Activated T-cell treated with anti-CD3 and anti-CD28 coated beads, Interleukin-2, amount 50 U/mL, for 24 hours (primary cell): Measurements from ENCODE around the gene USH1G.
"Not testable (repeated sequence)": the region's sequence is repeated elsewhere in the genome, so short reads cannot be mapped to it uniquely, and the experiment has no call there.

Source experiments
- DNase-seq: peaks from one replicate; pipeline ENCODE4 v3.0.0-alpha.2; 2020
- H3K27ac Mint-ChIP-seq: 2 replicates; pipeline ENCODE4 v1.8.0; 2020; ENCODE audit warnings: mild to moderate bottlenecking, mixed read lengths
- H3K27me3 Mint-ChIP-seq: 2 replicates; pipeline ENCODE4 v1.8.0; 2020; ENCODE audit warnings: mixed read lengths
- H3K36me3 Mint-ChIP-seq: 2 replicates; pipeline ENCODE4 v1.8.0; 2020; ENCODE audit warnings: low read depth, mixed read lengths
- H3K4me1 Mint-ChIP-seq: 2 replicates; pipeline ENCODE4 v1.8.0; 2020; ENCODE audit warnings: low read depth, mixed read lengths
- H3K4me3 Mint-ChIP-seq: 2 replicates; pipeline ENCODE4 v1.8.0; 2020; ENCODE audit warnings: mild to moderate bottlenecking, moderate library complexity, mixed read lengths
- H3K9me3 Mint-ChIP-seq: 2 replicates; pipeline ENCODE4 v1.8.0; 2020; ENCODE audit warnings: mixed read lengths

The USH1G gene

DNA sequence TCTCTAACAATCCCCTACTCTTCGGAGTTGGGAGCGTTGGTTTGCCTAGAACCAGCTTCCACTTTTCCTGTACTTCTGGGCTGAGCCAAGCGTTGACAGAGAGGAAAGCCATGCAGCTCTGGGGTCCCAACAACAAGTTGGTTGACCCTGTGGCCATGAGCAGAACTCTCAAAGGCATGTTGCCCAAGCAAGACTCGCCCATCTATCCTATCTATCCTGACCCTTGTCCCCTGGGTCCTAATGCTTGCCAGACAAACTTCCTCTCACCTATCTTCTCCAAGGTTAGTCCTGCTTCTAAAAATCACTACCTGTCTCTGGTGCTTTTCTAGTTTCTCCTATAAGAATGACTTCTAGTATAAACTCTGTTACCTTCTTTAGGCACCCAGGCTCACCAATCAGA is 14.0 kb downstream of the USH1G start:
- not testable (repeated sequence) for H3K27me3 Mint-ChIP-seq, H3K4me1 Mint-ChIP-seq, H3K9me3 Mint-ChIP-seq, H3K36me3 Mint-ChIP-seq, DNase-seq, H3K27ac Mint-ChIP-seq, H3K4me3 Mint-ChIP-seq

- H3K9me3 Mint-ChIP-seq = no peaks in the 10 kb centered on the region
- peaks cover 20% of the 10 kb centered on the region for H3K27me3 Mint-ChIP-seq
- no peak for DNase-seq
- peaks cover 5% of the 10 kb centered on the region for H3K4me1 Mint-ChIP-seq
- no peaks in the 10 kb centered on the region for H3K36me3 Mint-ChIP-seq
- H3K4me3 Mint-ChIP-seq = no peak overlapping the region
- no peak overlapping the region for H3K27ac Mint-ChIP-seq
Observed at GRCh38 chr17:74907012-74907411, 16.0 kb downstream of the USH1G start.

GRCh38 chr17:74906214-74906793 is 16.8 kb downstream of the USH1G start:
- DNase-seq, H3K27ac Mint-ChIP-seq, H3K36me3 Mint-ChIP-seq, H3K9me3 Mint-ChIP-seq, H3K4me1 Mint-ChIP-seq, H3K4me3 Mint-ChIP-seq: not testable (repeated sequence)
- peaks cover 24% of the 10 kb centered on the region for H3K27me3 Mint-ChIP-seq

DNA sequence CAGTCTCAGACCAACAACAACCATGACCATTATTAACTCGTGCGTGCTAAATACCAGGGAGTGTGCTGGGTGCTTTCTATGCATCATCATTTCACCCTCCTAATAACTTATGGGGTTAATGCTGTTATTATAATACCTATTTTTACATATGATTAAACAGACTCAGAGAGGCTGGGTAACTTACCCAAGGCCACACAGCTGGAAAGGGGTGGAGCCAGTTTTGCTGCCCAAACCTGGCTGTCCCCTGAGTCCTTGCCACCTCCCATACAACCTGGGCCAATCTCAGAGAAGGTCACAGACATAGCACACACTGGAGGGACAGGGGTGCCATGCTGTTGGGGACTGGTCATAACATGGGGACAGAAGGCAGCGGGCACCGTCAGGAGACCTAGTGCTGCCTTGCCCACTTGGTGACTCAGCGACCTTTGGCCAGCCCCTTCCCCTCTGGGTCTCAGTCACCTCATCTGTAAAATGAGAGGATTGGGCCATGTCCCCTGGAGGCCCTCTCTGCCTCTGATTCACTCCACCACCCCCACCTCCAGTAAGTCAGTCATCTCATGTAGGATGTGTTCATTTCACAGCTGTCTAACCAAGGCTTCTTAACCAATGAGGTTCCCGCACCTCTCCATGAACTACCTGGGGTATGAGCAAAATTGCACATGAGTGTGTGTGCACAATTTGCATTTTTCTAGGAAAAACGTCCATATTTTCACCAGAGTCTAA is 18.2 kb downstream of the USH1G start:
- H3K36me3 Mint-ChIP-seq = no peaks in the 10 kb centered on the region
- H3K27me3 Mint-ChIP-seq = peaks cover 24% of the 10 kb centered on the region
- H3K4me3 Mint-ChIP-seq = no peak overlapping the region
- no peak overlapping the region for H3K27ac Mint-ChIP-seq
- DNase-seq = no peak
- peaks cover 5% of the 10 kb centered on the region for H3K4me1 Mint-ChIP-seq
- no peaks in the 10 kb centered on the region for H3K9me3 Mint-ChIP-seq

- no peaks in the 10 kb centered on the region for H3K9me3 Mint-ChIP-seq
- peaks cover 24% of the 10 kb centered on the region for H3K27me3 Mint-ChIP-seq
- H3K4me1 Mint-ChIP-seq = peaks cover 5% of the 10 kb centered on the region
- DNase-seq = no peak
- H3K27ac Mint-ChIP-seq = no peak overlapping the region
- H3K36me3 Mint-ChIP-seq = no peaks in the 10 kb centered on the region
- H3K4me3 Mint-ChIP-seq = no peak overlapping the region
Observed at GRCh38 chr17:74903671-74904070, 19.4 kb downstream of the USH1G start.

DNA sequence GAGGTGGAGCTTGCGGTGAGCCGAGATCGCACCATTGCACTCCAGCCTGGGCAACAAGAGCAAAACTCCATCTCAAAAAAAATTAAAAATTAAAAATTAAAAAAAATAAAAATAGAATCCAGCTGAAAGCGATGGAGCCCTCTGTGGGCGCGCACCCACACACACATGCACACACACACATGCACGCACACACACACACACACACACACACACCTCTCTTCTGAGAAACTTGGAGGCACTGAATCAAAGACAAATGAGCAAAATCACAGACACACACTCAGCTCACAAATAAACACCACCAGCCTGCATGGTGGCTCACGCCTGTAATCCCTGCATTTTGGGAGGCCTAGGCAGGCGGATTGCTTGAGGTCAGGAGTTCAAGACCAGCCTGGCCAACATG is 20.0 kb downstream of the USH1G start:
- Mint-ChIP-seq H3K4me3 (no peak overlapping the region), H3K27me3 (peaks cover 24% of the 10 kb centered on the region), H3K36me3 (no peaks in the 10 kb centered on the region), H3K9me3 (no peaks in the 10 kb centered on the region), H3K27ac (no peak overlapping the region), H3K4me1 (peaks cover 5% of the 10 kb centered on the region)
- no peak for DNase-seq

GRCh38 chr17:74901353-74902135 is 21.5 kb downstream of the USH1G start:
- Mint-ChIP-seq H3K4me1 (peaks cover 5% of the 10 kb centered on the region), H3K27ac (no peak overlapping the region), H3K9me3 (no peaks in the 10 kb centered on the region), H3K4me3 (no peak overlapping the region), H3K36me3 (no peaks in the 10 kb centered on the region), H3K27me3 (peaks cover 28% of the 10 kb centered on the region)
- no peak for DNase-seq

GRCh38 chr17:74900208-74900607 is 22.8 kb downstream of the USH1G start:
- DNase-seq = no peak
- Mint-ChIP-seq H3K36me3 (no peaks in the 10 kb centered on the region), H3K27ac (no peak overlapping the region), H3K4me1 (peaks cover 4% of the 10 kb centered on the region), H3K27me3 (peaks cover 35% of the 10 kb centered on the region), H3K4me3 (no peak overlapping the region), H3K9me3 (no peaks in the 10 kb centered on the region)

- Mint-ChIP-seq H3K27ac (no peak overlapping the region), H3K4me1 (peaks cover 2% of the 10 kb centered on the region), H3K4me3 (no peak overlapping the region), H3K27me3 (peaks cover 39% of the 10 kb centered on the region), H3K9me3 (no peaks in the 10 kb centered on the region), H3K36me3 (no peaks in the 10 kb centered on the region)
- no peak for DNase-seq
Observed at GRCh38 chr17:74898376-74898946, 24.6 kb downstream of the USH1G start.

DNA sequence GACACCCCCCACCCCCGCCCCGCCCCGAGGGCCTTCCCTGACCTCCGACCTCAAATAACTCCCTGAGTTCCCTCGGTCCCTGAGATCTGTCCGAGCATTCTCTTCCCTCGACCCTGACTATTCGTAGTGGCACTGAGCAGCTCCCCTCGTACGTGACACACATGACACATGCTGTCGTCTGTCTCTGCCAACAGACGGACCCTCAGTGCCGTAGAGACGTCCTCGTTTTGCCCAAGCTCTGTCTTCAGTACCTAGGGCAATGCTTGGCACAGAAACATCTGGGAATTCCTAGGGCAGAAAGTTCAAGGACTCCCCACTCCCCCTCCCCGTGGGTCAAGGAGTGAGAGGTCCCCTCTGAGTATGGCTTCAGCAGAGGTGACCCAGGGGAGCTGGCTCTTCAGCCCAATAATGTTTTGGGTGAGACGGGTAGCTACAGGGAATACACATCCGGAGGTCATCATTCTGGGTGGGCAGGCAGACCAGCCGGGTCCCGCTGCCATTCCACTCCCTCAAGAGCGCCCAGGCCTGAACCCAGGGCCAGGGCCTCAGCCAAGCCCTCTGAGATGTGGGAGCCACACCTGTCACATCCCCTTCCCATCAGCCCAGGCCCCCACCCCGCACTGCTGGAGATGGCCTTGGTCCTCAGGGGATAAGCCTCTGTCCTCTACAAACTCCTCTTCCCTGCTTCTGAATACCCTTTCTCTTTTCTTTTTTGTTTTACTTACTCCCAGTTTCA is 29.0 kb downstream of the USH1G start:
- Mint-ChIP-seq H3K4me3 (peak overlapping the region; percentile 55), H3K27ac (no peak overlapping the region), H3K9me3 (no peaks in the 10 kb centered on the region), H3K36me3 (no peaks in the 10 kb centered on the region), H3K4me1 (peaks cover 4% of the 10 kb centered on the region), H3K27me3 (peaks cover 44% of the 10 kb centered on the region)
- DNase-seq = no peak

DNA sequence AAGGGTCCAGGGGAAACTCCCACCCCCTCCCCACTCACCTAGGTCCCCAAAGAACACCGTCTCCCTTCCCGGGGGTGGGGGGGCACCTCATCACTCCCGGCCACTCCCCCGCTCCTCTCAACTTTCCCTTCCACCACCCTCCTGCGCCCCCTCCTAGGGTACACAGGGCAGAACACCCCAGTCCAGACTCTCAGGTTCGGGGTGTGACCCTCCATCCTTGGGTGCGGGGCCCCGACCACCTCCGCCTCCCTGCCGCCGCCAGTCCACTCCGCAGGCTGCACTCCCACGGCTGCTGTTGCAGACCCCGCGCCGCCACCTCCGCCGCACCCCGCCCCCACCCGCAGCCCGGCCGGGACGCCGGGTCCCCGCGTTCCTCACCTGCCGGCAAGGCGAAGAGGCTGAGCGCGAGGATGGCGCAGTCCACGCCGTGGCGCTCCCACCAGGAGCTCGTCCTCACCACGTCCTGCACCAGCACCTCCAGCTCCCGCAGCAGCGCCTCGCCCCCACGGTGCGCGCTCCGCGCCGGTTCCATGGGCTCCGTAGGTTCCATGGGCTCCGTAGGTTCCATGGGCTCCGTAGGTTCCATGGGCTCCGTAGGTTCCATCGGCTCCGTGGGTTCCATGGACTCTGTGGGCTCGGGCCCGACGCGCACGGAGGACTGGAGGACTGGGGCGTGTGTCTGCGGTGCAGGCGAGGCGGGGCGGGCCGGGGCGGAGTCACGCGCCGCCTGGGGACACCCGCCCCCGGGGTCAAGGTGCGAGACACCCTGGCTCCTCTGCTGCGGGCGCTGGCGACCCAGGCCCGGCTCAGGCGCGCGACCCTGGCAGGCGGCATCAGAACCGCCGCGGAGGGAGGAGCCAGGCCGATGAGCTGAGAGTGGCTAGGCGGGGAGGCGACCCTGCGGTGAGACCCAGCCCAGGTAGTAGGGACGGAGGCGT is 29.8 kb downstream of the USH1G start, which contains the start of gene FADS6:
Gene FADS6, minus strand, starts transcription at position 660 of the 938 bp plus-strand sequence. Its CDS starts 38 bp downstream, at position 622.
- Mint-ChIP-seq H3K27me3 (peaks cover 44% of the 10 kb centered on the region), H3K36me3 (no peaks in the 10 kb centered on the region), H3K4me1 (peaks cover 4% of the 10 kb centered on the region), H3K27ac (no peak within 1 kb of the TSS), H3K4me3 (peak within 1 kb of the TSS; percentile 55), H3K9me3 (no peaks in the 10 kb centered on the region)
- DNase-seq = no peak

DNA sequence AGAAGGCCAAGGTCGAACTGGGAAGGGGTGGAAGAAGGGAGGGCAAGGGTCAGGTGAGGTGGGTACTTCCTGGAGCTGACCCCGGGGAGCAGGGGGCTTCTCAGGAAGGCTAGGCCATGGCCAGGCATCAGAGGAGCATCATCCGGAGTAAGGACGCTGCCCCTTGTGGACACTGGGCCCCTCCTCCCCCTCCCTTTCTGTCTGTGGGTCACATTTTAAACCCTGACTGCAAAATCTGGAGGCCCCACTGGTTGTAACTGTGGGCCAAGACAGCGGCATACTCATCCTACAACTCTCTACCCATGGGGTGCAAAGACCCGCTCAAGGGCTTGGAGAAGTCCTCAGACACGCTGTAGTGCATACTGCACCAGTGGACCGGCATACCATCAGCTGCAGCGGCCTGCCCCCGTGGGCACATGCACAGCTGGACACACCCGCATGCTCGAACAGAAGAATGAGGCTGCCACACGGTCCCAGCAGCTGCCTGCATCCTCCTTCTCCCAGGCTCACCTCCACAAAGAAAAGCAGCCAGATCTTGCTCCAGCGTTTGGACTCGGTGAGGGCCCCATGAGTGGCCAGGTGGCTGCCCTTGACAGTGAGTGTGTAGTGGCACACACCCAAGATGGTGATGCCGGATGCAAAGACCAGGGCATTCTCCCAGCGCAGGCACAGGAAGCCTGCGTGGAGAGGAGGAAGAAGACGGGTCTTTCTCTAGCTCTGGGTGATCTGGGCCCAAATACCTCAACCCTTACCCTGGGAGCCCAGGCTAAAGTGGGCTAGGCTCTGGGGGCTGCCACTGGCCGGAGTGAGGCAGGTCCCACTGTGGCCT is 30.8 kb downstream of the USH1G start:
- Mint-ChIP-seq H3K4me3 (no peak overlapping the region), H3K9me3 (no peaks in the 10 kb centered on the region), H3K27me3 (peaks cover 46% of the 10 kb centered on the region), H3K4me1 (peaks cover 4% of the 10 kb centered on the region), H3K27ac (no peak overlapping the region), H3K36me3 (no peaks in the 10 kb centered on the region)
- no peak for DNase-seq

DNA sequence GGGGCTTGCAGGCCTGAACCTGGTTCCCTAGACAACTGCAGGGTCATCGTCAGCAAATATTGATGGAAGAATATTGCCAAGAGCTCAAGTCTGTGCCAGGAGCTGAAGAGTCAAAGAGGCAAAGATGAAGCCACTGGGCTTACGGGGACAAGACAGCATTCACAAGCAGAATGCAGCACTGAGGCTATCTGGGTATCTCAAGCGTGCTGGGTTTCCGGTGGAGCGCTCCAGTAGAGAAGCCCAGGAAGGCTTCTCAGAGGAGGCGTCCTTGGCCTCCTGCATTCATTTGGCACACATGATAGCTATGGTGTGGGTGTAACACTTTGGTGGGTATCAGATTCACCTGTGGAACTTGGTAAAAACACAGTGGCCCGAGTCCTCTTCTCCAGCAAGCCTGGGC is 32.5 kb downstream of the USH1G start:
- Mint-ChIP-seq H3K4me3 (no peak overlapping the region), H3K9me3 (no peaks in the 10 kb centered on the region), H3K27me3 (peaks cover 46% of the 10 kb centered on the region), H3K36me3 (no peaks in the 10 kb centered on the region), H3K4me1 (peaks cover 4% of the 10 kb centered on the region), H3K27ac (no peak overlapping the region)
- no peak for DNase-seq
